Measurements from ENCODE around the gene HVCN1.
"Not testable (repeated sequence)": the region's sequence is repeated elsewhere in the genome, so short reads cannot be mapped to it uniquely, and the experiment has no call there.

HVCN1 gene

GRCh38 chr12:110657747-110658146 is 31.2 kb downstream of the HVCN1 start (continued):
- no peak for TF ChIP-seq ZNF785 (tag by site-specific recombination; IDR thresholded peaks at IDR 0.05)
- TF ChIP-seq KLF1 (tag by site-specific recombination; IDR thresholded peaks at IDR 0.05) = no peak
- TF ChIP-seq ZNF132 (tag by site-specific recombination; IDR thresholded peaks at IDR 0.05; ENCODE audit: borderline replicate concordance) = no peak

DNA sequence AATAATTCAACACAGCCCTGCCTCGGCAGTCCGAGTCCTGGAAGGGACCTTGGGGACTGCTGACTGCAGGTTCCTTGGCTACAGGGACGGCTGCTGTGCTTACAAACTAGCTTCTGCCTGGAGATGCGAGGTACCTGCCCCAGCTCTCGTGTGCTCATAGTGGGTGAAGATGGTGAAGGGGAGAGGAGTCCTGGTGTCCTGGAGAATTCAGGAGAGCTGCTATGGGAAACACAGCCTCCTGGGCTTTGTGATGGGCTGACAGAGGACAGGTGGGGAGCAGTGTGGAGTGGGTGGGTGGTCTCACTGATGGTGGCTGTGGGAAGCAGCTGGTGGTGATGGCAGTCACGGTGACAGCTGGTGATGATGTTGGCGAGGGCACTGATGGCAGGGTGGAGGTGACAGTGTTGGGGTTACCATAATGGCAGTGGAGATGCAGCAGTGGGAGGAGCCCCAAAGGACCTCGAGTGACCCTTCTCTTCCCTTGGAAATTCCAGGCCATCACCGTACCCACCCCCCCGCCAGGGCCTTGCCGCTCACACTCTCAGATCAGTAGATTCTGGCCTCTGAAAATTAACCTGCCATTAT is 32.8 kb downstream of the HVCN1 start:
- no peak overlapping the region for H3K4me3 ChIP-seq (ENCODE audit: low read depth, low read length)
- no peaks in the 10 kb centered on the region for H3K4me1 ChIP-seq (ENCODE audit: control insufficient read depth, insufficient read depth, low read length)
- ChIA-PET POLR2A (no interaction called here), CTCF (no interaction called here)
- no peak for TF ChIP-seq ZNF155 (tag by site-specific recombination; IDR thresholded peaks at IDR 0.05)
- TF ChIP-seq ZNF140 (tag by site-specific recombination; IDR thresholded peaks at IDR 0.05) = no peak
- TF ChIP-seq, protein P1, sequence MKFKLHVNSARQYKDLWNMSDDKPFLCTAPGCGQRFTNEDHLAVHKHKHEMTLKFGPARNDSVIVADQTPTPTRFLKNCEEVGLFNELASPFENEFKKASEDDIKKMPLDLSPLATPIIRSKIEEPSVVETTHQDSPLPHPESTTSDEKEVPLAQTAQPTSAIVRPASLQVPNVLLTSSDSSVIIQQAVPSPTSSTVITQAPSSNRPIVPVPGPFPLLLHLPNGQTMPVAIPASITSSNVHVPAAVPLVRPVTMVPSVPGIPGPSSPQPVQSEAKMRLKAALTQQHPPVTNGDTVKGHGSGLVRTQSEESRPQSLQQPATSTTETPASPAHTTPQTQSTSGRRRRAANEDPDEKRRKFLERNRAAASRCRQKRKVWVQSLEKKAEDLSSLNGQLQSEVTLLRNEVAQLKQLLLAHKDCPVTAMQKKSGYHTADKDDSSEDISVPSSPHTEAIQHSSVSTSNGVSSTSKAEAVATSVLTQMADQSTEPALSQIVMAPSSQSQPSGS (tag by site-specific recombination; IDR thresholded peaks at IDR 0.05; ENCODE audit: low read depth) = no peak
- no peak for TF ChIP-seq ZBTB17 (tag by site-specific recombination; IDR thresholded peaks at IDR 0.05)
- no peak for TF ChIP-seq ZNF585B (tag by site-specific recombination; IDR thresholded peaks at IDR 0.05)
- no peak for TF ChIP-seq ZNF747 (tag by site-specific recombination; IDR thresholded peaks at IDR 0.05)
- no peak for TF ChIP-seq ZFP3 (tag by site-specific recombination; IDR thresholded peaks at IDR 0.05; ENCODE audit: low read depth)
- no peak for TF ChIP-seq ZNF274 (IDR thresholded peaks at IDR 0.05; ENCODE audit: low read length)
- no peak for TF ChIP-seq ZNF274 (tag by site-specific recombination; IDR thresholded peaks at IDR 0.05; ENCODE audit: borderline replicate concordance)
- TF ChIP-seq ZNF211 (tag by site-specific recombination; IDR thresholded peaks at IDR 0.05; ENCODE audit: low read depth) = no peak
- peaks cover 0 to 9% of the 10 kb centered on the region in 2 experiments; a peak in 2 of 3 replicates for H3K36me3 ChIP-seq (ENCODE audit: control insufficient read depth in 2 of 2, insufficient read depth in 1 of 2, low read length in 2 of 2)
- no peaks in the 10 kb centered on the region for H3K9me3 ChIP-seq (ENCODE audit: control insufficient read depth, insufficient read depth, low read depth, low read length)
- H3K27ac ChIP-seq (ENCODE audit: extremely low read depth, low read depth, low read length) = no peak overlapping the region

- POLR2A ChIA-PET; H3K27ac ChIP-seq (ENCODE audit: extremely low read depth, low read depth, low read length); H3K4me3 ChIP-seq (ENCODE audit: low read depth, low read length); H3K9me3 ChIP-seq (ENCODE audit: control insufficient read depth, insufficient read depth, low read depth, low read length); CTCF ChIA-PET; H3K4me1 ChIP-seq (ENCODE audit: control insufficient read depth, insufficient read depth, low read length): not testable (repeated sequence)
- H3K36me3 ChIP-seq (ENCODE audit: control insufficient read depth in 2 of 2, insufficient read depth in 1 of 2, low read length in 2 of 2) = peaks cover 0 to 20% of the 10 kb centered on the region in 2 experiments; a peak in 2 of 3 replicates
These were observed 34.7 kb downstream of the HVCN1 start for GRCh38 chr12:110654238-110654637.

GRCh38 chr12:110649341-110649847 is 39.5 kb downstream of the HVCN1 start:
- Histone ChIP-seq H3K27ac (ENCODE audit: extremely low read depth, low read depth, low read length) (no peak overlapping the region), H3K4me1 (ENCODE audit: control insufficient read depth, insufficient read depth, low read length) (no peaks in the 10 kb centered on the region), H3K4me3 (ENCODE audit: low read depth, low read length) (no peak overlapping the region), H3K9me3 (ENCODE audit: control insufficient read depth, insufficient read depth, low read depth, low read length) (no peaks in the 10 kb centered on the region), H3K36me3 (ENCODE audit: control insufficient read depth in 2 of 2, insufficient read depth in 1 of 2, low read length in 2 of 2) (peaks cover 0 to 61% of the 10 kb centered on the region in 2 experiments; a peak in 2 of 3 replicates)
- TF ChIP-seq KLF1 (tag by site-specific recombination; IDR thresholded peaks at IDR 0.05) (no peak), ZNF843 (tag by site-specific recombination; IDR thresholded peaks at IDR 0.05) (no peak), ZNF658 (tag by site-specific recombination; IDR thresholded peaks at IDR 0.05) (no peak), EGR2 (tag by site-specific recombination; IDR thresholded peaks at IDR 0.05; ENCODE audit: low read depth) (no peak), OSR2 (tag by site-specific recombination; IDR thresholded peaks at IDR 0.05) (no peak), OVOL3 (tag by site-specific recombination; IDR thresholded peaks at IDR 0.05) (no peak), ZNF792 (tag by site-specific recombination; IDR thresholded peaks at IDR 0.05) (no peak), SALL2 (tag by site-specific recombination; IDR thresholded peaks at IDR 0.05; ENCODE audit: borderline replicate concordance) (no peak), ZNF549 (tag by site-specific recombination; IDR thresholded peaks at IDR 0.05) (no peak), ZNF585B (tag by site-specific recombination; IDR thresholded peaks at IDR 0.05) (no peak), ZNF791 (tag by site-specific recombination; IDR thresholded peaks at IDR 0.05) (no peak)
- TF ChIP-seq, protein P2, sequence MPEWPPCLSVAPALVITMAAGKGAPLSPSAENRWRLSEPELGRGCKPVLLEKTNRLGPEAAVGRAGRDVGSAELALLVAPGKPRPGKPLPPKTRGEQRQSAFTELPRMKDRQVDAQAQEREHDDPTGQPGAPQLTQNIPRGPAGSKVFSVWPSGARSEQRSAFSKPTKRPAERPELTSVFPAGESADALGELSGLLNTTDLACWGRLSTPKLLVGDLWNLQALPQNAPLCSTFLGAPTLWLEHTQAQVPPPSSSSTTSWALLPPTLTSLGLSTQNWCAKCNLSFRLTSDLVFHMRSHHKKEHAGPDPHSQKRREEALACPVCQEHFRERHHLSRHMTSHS (tag by site-specific recombination; IDR thresholded peaks at IDR 0.05) = no peak
- TF ChIP-seq, protein P3, sequence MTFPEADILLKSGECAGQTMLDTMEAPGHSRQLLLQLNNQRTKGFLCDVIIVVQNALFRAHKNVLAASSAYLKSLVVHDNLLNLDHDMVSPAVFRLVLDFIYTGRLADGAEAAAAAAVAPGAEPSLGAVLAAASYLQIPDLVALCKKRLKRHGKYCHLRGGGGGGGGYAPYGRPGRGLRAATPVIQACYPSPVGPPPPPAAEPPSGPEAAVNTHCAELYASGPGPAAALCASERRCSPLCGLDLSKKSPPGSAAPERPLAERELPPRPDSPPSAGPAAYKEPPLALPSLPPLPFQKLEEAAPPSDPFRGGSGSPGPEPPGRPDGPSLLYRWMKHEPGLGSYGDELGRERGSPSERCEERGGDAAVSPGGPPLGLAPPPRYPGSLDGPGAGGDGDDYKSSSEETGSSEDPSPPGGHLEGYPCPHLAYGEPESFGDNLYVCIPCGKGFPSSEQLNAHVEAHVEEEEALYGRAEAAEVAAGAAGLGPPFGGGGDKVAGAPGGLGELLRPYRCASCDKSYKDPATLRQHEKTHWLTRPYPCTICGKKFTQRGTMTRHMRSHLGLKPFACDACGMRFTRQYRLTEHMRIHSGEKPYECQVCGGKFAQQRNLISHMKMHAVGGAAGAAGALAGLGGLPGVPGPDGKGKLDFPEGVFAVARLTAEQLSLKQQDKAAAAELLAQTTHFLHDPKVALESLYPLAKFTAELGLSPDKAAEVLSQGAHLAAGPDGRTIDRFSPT (tag by site-specific recombination; IDR thresholded peaks at IDR 0.05) = no peak
- ChIA-PET POLR2A (no interaction called here), CTCF (no interaction called here)
